Osteocyte (in vitro differentiated cells): ENCODE data around the gene ACAD8. TPM values are rescaled to one million over a fixed set of nuclear protein-coding genes. Genes with fewer than 3 reads are reported as not detected.

ENCODE experiments used
- DNase-seq: peaks from one replicate; pipeline ENCODE4 v3.0.0; 2021; ENCODE audit warnings: mixed read lengths; ENCODE audit not compliant: unreplicated experiment; ENCODE audit errors: extremely low spot score
- H3K27ac Mint-ChIP-seq: one replicate; pipeline ENCODE4 v1.8.0; 2021; ENCODE audit warnings: mild to moderate bottlenecking, mixed read lengths; ENCODE audit not compliant: unreplicated experiment
- H3K27me3 Mint-ChIP-seq: one replicate; pipeline ENCODE4 v1.8.0; 2021; ENCODE audit warnings: mixed read lengths; ENCODE audit not compliant: unreplicated experiment
- H3K36me3 Mint-ChIP-seq: one replicate; pipeline ENCODE4 v1.8.0; 2021; ENCODE audit warnings: mixed read lengths; ENCODE audit not compliant: unreplicated experiment
- H3K4me1 Mint-ChIP-seq: one replicate; pipeline ENCODE4 v1.8.0; 2021; ENCODE audit warnings: mixed read lengths; ENCODE audit not compliant: unreplicated experiment
- H3K4me3 Mint-ChIP-seq: one replicate; pipeline ENCODE4 v1.8.0; 2021; ENCODE audit warnings: mild to moderate bottlenecking, moderate library complexity, mixed read lengths; ENCODE audit not compliant: unreplicated experiment
- H3K9me3 Mint-ChIP-seq: one replicate; pipeline ENCODE4 v1.8.0; 2021; ENCODE audit warnings: mixed read lengths; ENCODE audit not compliant: unreplicated experiment
- CTCF ChIP-seq: fragments of 200-600 bp; sonication (generic); IDR thresholded peaks from 2 replicates; pipeline ENCODE4 v1.5.0; 2021; ENCODE audit warnings: antibody characterized with exemption, mild to moderate bottlenecking, moderate library complexity
- total RNA-seq: library from RNA; stranded (reverse); gene quantifications from 2 replicates; pipeline ENCODE4 v1.2.1, GENCODE V29; 2021

The ACAD8 gene
- total RNA-seq, 1 donor from 2014 or later = 25.5 TPM

- H3K9me3 Mint-ChIP-seq = no peaks in the 10 kb centered on the region
These were observed 41.3 kb downstream of the ACAD8 start for GRCh38 chr11:134294664-134295063.

GRCh38 chr11:134312223-134312622 is 58.9 kb downstream of the ACAD8 start:
- no peak for DNase-seq
- TF ChIP-seq CTCF = no peak
- Mint-ChIP-seq H3K4me1 (no peaks in the 10 kb centered on the region), H3K36me3 (no peaks in the 10 kb centered on the region), H3K27me3 (peaks cover 24% of the 10 kb centered on the region), H3K27ac (no peak overlapping the region), H3K9me3 (no peaks in the 10 kb centered on the region), H3K4me3 (no peak overlapping the region)

More at GRCh38 chr11:134294664-134295063, 41.3 kb downstream of the ACAD8 start:
- no peaks in the 10 kb centered on the region for H3K4me1 Mint-ChIP-seq
- H3K27ac Mint-ChIP-seq = no peak overlapping the region
- no peaks in the 10 kb centered on the region for H3K36me3 Mint-ChIP-seq
- peaks cover 6% of the 10 kb centered on the region for H3K27me3 Mint-ChIP-seq
- no peak overlapping the region for H3K4me3 Mint-ChIP-seq
- no peak for DNase-seq
- no peak for TF ChIP-seq CTCF

- Mint-ChIP-seq H3K4me3 (no peak overlapping the region), H3K36me3 (no peaks in the 10 kb centered on the region), H3K27ac (no peak overlapping the region), H3K27me3 (peaks cover 24% of the 10 kb centered on the region), H3K9me3 (no peaks in the 10 kb centered on the region), H3K4me1 (no peaks in the 10 kb centered on the region)
- TF ChIP-seq CTCF = no peak
- no peak for DNase-seq
These were observed 59.4 kb downstream of the ACAD8 start for GRCh38 chr11:134312807-134313206.

GRCh38 chr11:134313379-134313778 is 60.0 kb downstream of the ACAD8 start:
- Mint-ChIP-seq H3K36me3 (no peaks in the 10 kb centered on the region), H3K4me1 (no peaks in the 10 kb centered on the region), H3K27me3 (peaks cover 24% of the 10 kb centered on the region), H3K27ac (no peak overlapping the region), H3K4me3 (no peak overlapping the region), H3K9me3 (no peaks in the 10 kb centered on the region)
- no peak for TF ChIP-seq CTCF
- DNase-seq = no peak

- H3K27me3 Mint-ChIP-seq = peaks cover 24% of the 10 kb centered on the region
- no peak for DNase-seq
- H3K4me3 Mint-ChIP-seq = no peak overlapping the region
These were observed 60.6 kb downstream of the ACAD8 start for GRCh38 chr11:134313821-134314607.

More at GRCh38 chr11:134313821-134314607, 60.6 kb downstream of the ACAD8 start:
- Mint-ChIP-seq H3K27ac (no peak overlapping the region), H3K36me3 (no peaks in the 10 kb centered on the region), H3K9me3 (no peaks in the 10 kb centered on the region), H3K4me1 (no peaks in the 10 kb centered on the region)
- TF ChIP-seq CTCF = no peak

Other genes with a start within 250 kb of the ACAD8 start
- 170 and 177 TPM in 2 replicates for gene JAM3, start 184.5 kb upstream of the ACAD8 start, total RNA-seq
- 20.7 and 21.7 TPM in 2 replicates for gene NCAPD3, start 29.6 kb upstream of the ACAD8 start, total RNA-seq
- gene VPS26B, start 28.9 kb upstream of the ACAD8 start, total RNA-seq = 54.3 and 58.8 TPM in 2 replicates
- 32.6 and 33.9 TPM in 2 replicates for gene THYN1, start 216 bp upstream of the ACAD8 start, total RNA-seq
- gene GLB1L3, start 22.8 kb downstream of the ACAD8 start, total RNA-seq = not detected in 2 replicates
- gene GLB1L2, start 78.4 kb downstream of the ACAD8 start, total RNA-seq = 0.21 TPM in 1 of 2 replicates, not detected in the other
- 1.6 and 2.4 TPM in 2 replicates for gene B3GAT1, start 158.7 kb downstream of the ACAD8 start, total RNA-seq